ENCODE results near the gene RUSC1. TPM values are rescaled to one million over a fixed set of nuclear protein-coding genes. Genes with fewer than 3 reads are reported as not detected.

Gene RUSC1
- total RNA-seq, 2 experiments from 2014 or later: 10.7 to 11.8 TPM

GRCh38 chr1:155379631-155380090, 59.0 kb downstream of the RUSC1 start:
- DNase-seq (peak in 2 of 14 experiments; percentile 5 to 23), ATAC-seq (ENCODE audit: poor library complexity) (peak; percentile 70)
- H3K27me3 ChIP-seq (ENCODE audit: control insufficient read depth in 1 of 2, insufficient read depth in 2 of 2, low read length in 2 of 2): no peaks in the 10 kb centered on the region
- no peaks in the 10 kb centered on the region for H3K9me3 ChIP-seq (ENCODE audit: control insufficient read depth in 1 of 2, insufficient read depth in 1 of 2, low read length in 2 of 2)
- H3K27me3 Mint-ChIP-seq: no peaks in the 10 kb centered on the region
- peak overlapping the region; percentile 74 for H3K27ac Mint-ChIP-seq
- intact Hi-C loops (cut with DNase I, micrococcal nuclease): no loop called here
- H3K27ac ChIP-seq (ENCODE audit: low read depth in 1 of 2, low read length in 2 of 2): no peak overlapping the region
- POLR2A ChIA-PET: no interaction called here
- CTCF ChIA-PET: interaction anchor here (0.5 kb wide), 1 partner anchor 209 kb away, joined by 3 read pairs; no protein-coding TSS in a partner anchor
- TF ChIP-seq CTCF (IDR thresholded peaks at IDR 0.05): no peak
- H3K4me3 ChIP-seq (ENCODE audit: low read length): no peak overlapping the region
- peaks cover 59% of the 10 kb centered on the region for H3K36me3 ChIP-seq (ENCODE audit: insufficient read depth, low read length)
- peaks cover 75% of the 10 kb centered on the region for H3K36me3 Mint-ChIP-seq (ENCODE audit: low read depth)
- H3K9me3 Mint-ChIP-seq: no peaks in the 10 kb centered on the region
- peaks cover 21% of the 10 kb centered on the region for H3K4me1 Mint-ChIP-seq (ENCODE audit: low read depth)
- no peaks in the 10 kb centered on the region for H3K4me1 ChIP-seq (ENCODE audit: insufficient read depth, low read length)
- no peak overlapping the region for H3K4me3 Mint-ChIP-seq

Small RNAs within 50 kb of the gene (microRNA-seq; reads per million reads assigned to microRNA genes)
- gene MIR555 (ENCODE audit: borderline microRNAs expressed, borderline replicate concordance): not detected

Other genes starting within 250 kb of the RUSC1 start
- gene EFNA3, start 242.1 kb upstream of the RUSC1 start, total RNA-seq: under 1 TPM; 0.22 to 0.47 TPM
- gene EFNA1, start 193.0 kb upstream of the RUSC1 start, total RNA-seq: 1 to 10 TPM; 4.2 to 5.9 TPM
- gene SLC50A1, start 185.0 kb upstream of the RUSC1 start, total RNA-seq: 10 to 100 TPM; 10.2 to 12.5 TPM
- 10 to 100 TPM; 17.6 to 20.5 TPM for gene DPM3, start 180.4 kb upstream of the RUSC1 start, total RNA-seq
- 10 to 100 TPM; 77.8 TPM for gene KRTCAP2, start 147.6 kb upstream of the RUSC1 start, total RNA-seq
- 1 to 10 TPM; 2.9 to 3.0 TPM for gene TRIM46, start 147.0 kb upstream of the RUSC1 start, total RNA-seq
- gene THBS3, start 113.0 kb upstream of the RUSC1 start, total RNA-seq: 10 to 100 TPM; 25.5 to 26.1 TPM
- 10 to 100 TPM; 19.9 to 20.7 TPM for gene MTX1, start 112.2 kb upstream of the RUSC1 start, total RNA-seq
- 1 to 10 TPM; 6.6 to 8.3 TPM for gene ENTREP3, start 65.4 kb upstream of the RUSC1 start, total RNA-seq
- gene SCAMP3, start 58.5 kb upstream of the RUSC1 start, total RNA-seq: 10 to 100 TPM; 54.8 to 55.6 TPM
- 10 to 100 TPM; 48.1 to 49.8 TPM for gene CLK2, start 47.4 kb upstream of the RUSC1 start, total RNA-seq
- 1 to 10 TPM; 1.3 to 1.8 TPM for gene HCN3, start 43.4 kb upstream of the RUSC1 start, total RNA-seq
- gene PKLR, start 19.5 kb upstream of the RUSC1 start, total RNA-seq: not detected
- 10 to 100 TPM; 44.0 to 47.3 TPM for gene FDPS, start 12.0 kb upstream of the RUSC1 start, total RNA-seq
- gene ASH1L, start 241.9 kb downstream of the RUSC1 start, total RNA-seq: 10 to 100 TPM; 71.0 to 72.8 TPM